DMS79 treated with DMSO at 0.1 percent for 48 hours (cell line): ENCODE data around the gene RGS1.

Experiments used
- DNase-seq: peaks from one replicate; lab custom pipeline; 2025; lab: John Stamatoyannopoulos, UW

Gene RGS1

GRCh38 chr1:192620071-192620635 lies 44.6 kb downstream of the RGS1 start:
- no peak for DNase-seq

- no peak for DNase-seq
Measured at GRCh38 chr1:192626366-192627179, 51.0 kb downstream of the RGS1 start.

- DNase-seq = no peak
Measured at GRCh38 chr1:192627901-192628300, 52.3 kb downstream of the RGS1 start.

GRCh38 chr1:192628396-192629057 lies 53.0 kb downstream of the RGS1 start:
- DNase-seq = no peak

- DNase-seq = no peak
Measured at GRCh38 chr1:192629612-192630011, 54.0 kb downstream of the RGS1 start.
